ENCODE data around the gene ANXA8L1.
"Not testable (repeated sequence)": the region's sequence is repeated elsewhere in the genome, so short reads cannot be mapped to it uniquely, and the experiment has no call there.

GRCh38 chr10:46368956-46369355 lies 6.6 kb upstream of the ANXA8L1 start:
- TF ChIP-seq HDAC2 (IDR thresholded peaks at IDR 0.05); CEBPB (IDR thresholded peaks at IDR 0.05); CTCF (IDR thresholded peaks at IDR 0.05); ESRRA (IDR thresholded peaks at IDR 0.05; ENCODE audit: borderline replicate concordance, low read length); RFX5 (IDR thresholded peaks at IDR 0.05); SMC3 (IDR thresholded peaks at IDR 0.05): not testable (repeated sequence)
